Measurements from ENCODE around the gene C6orf141.

The C6orf141 gene

DNA sequence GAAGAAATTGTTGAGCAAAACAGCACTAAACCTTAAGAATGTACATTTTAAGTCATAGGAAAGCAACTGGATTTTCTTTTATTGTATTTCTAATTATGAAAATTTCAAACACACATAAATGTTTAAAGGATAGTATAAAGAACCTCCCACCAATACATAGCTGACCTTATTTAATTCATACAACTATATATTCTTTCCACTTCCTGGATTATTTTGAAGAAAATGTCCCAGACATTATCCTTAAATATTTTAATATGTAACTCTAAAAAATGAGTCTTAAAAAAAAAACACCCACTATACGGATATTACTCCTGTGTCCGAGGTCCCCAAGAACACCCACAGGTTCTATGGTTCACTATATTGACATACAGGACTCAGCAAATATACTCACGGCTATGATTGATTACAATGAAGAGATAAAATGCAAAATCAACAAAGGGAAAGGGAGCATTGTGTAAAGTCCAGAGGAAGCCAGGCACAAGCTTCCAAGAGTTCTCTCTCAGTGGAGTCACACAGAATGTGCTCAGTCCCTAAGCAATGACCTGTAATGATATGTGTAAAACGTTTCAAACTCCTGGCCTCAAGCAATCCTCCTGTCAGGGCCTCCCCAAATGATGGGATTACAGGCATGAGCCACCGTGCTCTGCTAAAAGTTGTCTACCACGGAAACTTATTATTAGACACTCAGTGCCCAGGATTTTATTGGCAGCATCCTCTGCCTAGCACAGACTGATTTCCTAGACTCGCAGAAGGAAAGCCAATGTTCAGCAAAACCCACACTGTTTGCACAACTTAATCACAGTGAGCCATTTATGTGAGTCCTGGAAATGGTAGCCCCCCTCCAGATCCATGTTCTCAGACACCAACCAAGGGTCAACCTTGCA lies 27.5 kb upstream of the C6orf141 start:
- H3K9ac ChIP-seq (ENCODE audit: low read depth, low read length) = no peak overlapping the region
- H3K4me1 ChIP-seq (ENCODE audit: control insufficient read depth, insufficient read depth, low read length) = peaks cover 12% of the 10 kb centered on the region
- H3K9me3 ChIP-seq (ENCODE audit: control insufficient read depth, insufficient read depth, low read length) = no peaks in the 10 kb centered on the region
- no peak overlapping the region for H3K27ac ChIP-seq (ENCODE audit: low read depth, low read length)
- no peaks in the 10 kb centered on the region for H3K27me3 ChIP-seq (ENCODE audit: control insufficient read depth, insufficient read depth, low read length)
- no peak overlapping the region for H3K4me3 ChIP-seq (ENCODE audit: low read depth, low read length)
- no peaks in the 10 kb centered on the region for H3K36me3 ChIP-seq (ENCODE audit: control insufficient read depth, insufficient read depth, low read length)

DNA sequence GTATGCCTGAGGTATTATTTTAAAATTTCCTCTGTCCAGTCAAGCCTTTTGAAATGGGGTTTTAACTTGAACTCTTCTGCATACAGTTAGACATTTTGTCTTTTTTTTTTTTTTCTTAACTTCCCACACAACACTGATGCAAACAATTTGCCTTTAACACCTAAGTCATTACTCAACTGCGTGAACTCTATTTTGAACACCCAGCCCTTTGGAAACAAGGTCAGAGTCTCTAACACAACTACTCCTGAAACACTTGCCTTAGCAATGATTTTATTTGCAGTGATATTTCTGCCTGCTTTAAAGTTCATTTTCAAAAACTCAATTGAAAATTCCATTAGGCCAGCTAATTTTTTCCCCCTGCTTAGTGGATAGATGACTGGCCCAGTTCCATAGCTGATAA lies 26.6 kb upstream of the C6orf141 start:
- Histone ChIP-seq H3K36me3 (ENCODE audit: control insufficient read depth, insufficient read depth, low read length) (no peaks in the 10 kb centered on the region), H3K4me1 (ENCODE audit: control insufficient read depth, insufficient read depth, low read length) (peaks cover 12% of the 10 kb centered on the region), H3K9me3 (ENCODE audit: control insufficient read depth, insufficient read depth, low read length) (no peaks in the 10 kb centered on the region), H3K27me3 (ENCODE audit: control insufficient read depth, insufficient read depth, low read length) (no peaks in the 10 kb centered on the region), H3K9ac (ENCODE audit: low read depth, low read length) (no peak overlapping the region), H3K4me3 (ENCODE audit: low read depth, low read length) (no peak overlapping the region), H3K27ac (ENCODE audit: low read depth, low read length) (no peak overlapping the region)

DNA sequence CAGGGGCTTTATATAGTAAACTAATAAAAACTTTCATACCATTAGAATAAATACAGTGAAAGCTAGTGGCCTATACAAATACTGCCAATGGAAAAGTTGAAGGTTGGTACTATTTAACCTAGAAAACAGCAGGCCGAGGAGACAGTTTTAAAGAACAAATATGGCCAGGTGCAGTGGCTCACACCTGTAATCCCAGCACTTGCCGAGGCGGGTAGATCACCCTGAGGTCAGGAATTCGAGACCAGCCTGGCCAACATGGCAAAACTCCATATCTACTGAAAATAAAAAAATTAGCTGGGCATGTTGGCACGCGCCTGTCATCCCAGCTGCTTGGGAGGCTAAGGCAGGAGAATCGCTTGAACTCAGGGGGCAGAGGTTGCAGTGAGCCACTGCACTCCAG lies 25.9 kb upstream of the C6orf141 start:
- no peak overlapping the region for H3K27ac ChIP-seq (ENCODE audit: low read depth, low read length)
- no peaks in the 10 kb centered on the region for H3K27me3 ChIP-seq (ENCODE audit: control insufficient read depth, insufficient read depth, low read length)
- no peaks in the 10 kb centered on the region for H3K36me3 ChIP-seq (ENCODE audit: control insufficient read depth, insufficient read depth, low read length)
- peaks cover 12% of the 10 kb centered on the region for H3K4me1 ChIP-seq (ENCODE audit: control insufficient read depth, insufficient read depth, low read length)
- no peak overlapping the region for H3K9ac ChIP-seq (ENCODE audit: low read depth, low read length)
- H3K9me3 ChIP-seq (ENCODE audit: control insufficient read depth, insufficient read depth, low read length) = no peaks in the 10 kb centered on the region
- H3K4me3 ChIP-seq (ENCODE audit: low read depth, low read length) = no peak overlapping the region

DNA sequence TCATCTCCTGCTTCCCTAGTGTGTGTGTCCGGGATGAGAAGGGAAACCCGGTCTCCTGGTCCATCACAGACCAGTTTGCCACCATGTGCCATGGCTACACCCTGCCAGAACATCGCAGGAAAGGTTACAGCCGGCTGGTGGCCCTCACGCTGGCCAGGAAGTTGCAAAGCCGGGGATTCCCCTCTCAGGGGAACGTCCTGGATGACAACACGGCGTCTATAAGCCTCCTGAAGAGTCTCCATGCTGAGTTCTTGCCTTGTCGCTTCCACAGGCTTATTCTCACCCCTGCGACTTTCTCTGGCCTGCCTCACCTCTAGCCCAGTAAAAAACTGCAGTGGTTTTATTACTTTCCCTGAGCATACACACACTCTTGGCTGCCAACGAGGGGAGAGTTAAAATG lies 23.9 kb upstream of the C6orf141 start:
- no peaks in the 10 kb centered on the region for H3K9me3 ChIP-seq (ENCODE audit: control insufficient read depth, insufficient read depth, low read length)
- H3K4me3 ChIP-seq (ENCODE audit: low read depth, low read length) = no peak overlapping the region
- no peaks in the 10 kb centered on the region for H3K36me3 ChIP-seq (ENCODE audit: control insufficient read depth, insufficient read depth, low read length)
- no peak overlapping the region for H3K9ac ChIP-seq (ENCODE audit: low read depth, low read length)
- H3K4me1 ChIP-seq (ENCODE audit: control insufficient read depth, insufficient read depth, low read length) = peaks cover 12% of the 10 kb centered on the region
- no peak overlapping the region for H3K27ac ChIP-seq (ENCODE audit: low read depth, low read length)
- no peaks in the 10 kb centered on the region for H3K27me3 ChIP-seq (ENCODE audit: control insufficient read depth, insufficient read depth, low read length)

DNA sequence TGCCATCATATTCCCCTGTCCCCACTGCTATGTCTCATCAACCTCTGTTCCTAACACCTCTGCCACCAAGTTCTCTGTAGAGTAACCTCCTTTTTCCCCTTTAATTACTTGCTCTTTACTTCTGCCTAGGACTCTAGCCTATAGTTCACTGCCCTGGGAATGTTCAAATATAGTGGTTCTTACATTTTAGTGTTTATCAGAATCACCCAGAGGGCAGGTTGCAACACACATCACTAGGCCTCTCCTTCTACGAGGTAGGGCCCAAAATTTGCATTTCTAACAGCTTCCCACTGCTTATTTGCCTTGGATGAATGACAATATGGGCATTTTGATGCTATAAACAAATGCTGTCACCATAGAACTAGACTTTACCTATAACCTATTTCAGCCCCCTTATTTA lies 23.1 kb upstream of the C6orf141 start:
- H3K4me1 ChIP-seq (ENCODE audit: control insufficient read depth, insufficient read depth, low read length) = peaks cover 12% of the 10 kb centered on the region
- no peak overlapping the region for H3K9ac ChIP-seq (ENCODE audit: low read depth, low read length)
- H3K4me3 ChIP-seq (ENCODE audit: low read depth, low read length) = no peak overlapping the region
- no peaks in the 10 kb centered on the region for H3K9me3 ChIP-seq (ENCODE audit: control insufficient read depth, insufficient read depth, low read length)
- H3K36me3 ChIP-seq (ENCODE audit: control insufficient read depth, insufficient read depth, low read length) = no peaks in the 10 kb centered on the region
- no peak overlapping the region for H3K27ac ChIP-seq (ENCODE audit: low read depth, low read length)
- no peaks in the 10 kb centered on the region for H3K27me3 ChIP-seq (ENCODE audit: control insufficient read depth, insufficient read depth, low read length)

DNA sequence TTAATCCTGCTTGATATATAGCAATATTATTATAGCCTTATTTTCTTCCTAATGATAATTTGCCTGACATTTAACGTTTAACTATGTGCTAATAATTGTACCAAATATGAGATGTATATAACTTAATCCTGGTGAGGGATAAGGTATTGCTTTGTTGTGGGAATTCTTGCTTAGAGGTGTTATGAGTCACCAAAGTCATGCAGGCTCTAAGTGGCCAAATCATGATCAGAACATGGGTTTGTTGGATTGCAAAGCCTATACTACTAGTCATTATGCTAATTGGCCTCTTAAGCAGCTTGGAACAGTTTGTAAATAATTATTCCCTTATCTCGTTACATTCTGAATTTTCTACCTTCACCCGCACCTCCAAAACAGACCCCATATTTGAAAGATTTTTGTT lies 21.9 kb upstream of the C6orf141 start:
- no peaks in the 10 kb centered on the region for H3K36me3 ChIP-seq (ENCODE audit: control insufficient read depth, insufficient read depth, low read length)
- H3K27ac ChIP-seq (ENCODE audit: low read depth, low read length) = no peak overlapping the region
- H3K4me3 ChIP-seq (ENCODE audit: low read depth, low read length) = no peak overlapping the region
- H3K9ac ChIP-seq (ENCODE audit: low read depth, low read length) = no peak overlapping the region
- H3K27me3 ChIP-seq (ENCODE audit: control insufficient read depth, insufficient read depth, low read length) = no peaks in the 10 kb centered on the region
- H3K9me3 ChIP-seq (ENCODE audit: control insufficient read depth, insufficient read depth, low read length) = no peaks in the 10 kb centered on the region
- peaks cover 12% of the 10 kb centered on the region for H3K4me1 ChIP-seq (ENCODE audit: control insufficient read depth, insufficient read depth, low read length)

DNA sequence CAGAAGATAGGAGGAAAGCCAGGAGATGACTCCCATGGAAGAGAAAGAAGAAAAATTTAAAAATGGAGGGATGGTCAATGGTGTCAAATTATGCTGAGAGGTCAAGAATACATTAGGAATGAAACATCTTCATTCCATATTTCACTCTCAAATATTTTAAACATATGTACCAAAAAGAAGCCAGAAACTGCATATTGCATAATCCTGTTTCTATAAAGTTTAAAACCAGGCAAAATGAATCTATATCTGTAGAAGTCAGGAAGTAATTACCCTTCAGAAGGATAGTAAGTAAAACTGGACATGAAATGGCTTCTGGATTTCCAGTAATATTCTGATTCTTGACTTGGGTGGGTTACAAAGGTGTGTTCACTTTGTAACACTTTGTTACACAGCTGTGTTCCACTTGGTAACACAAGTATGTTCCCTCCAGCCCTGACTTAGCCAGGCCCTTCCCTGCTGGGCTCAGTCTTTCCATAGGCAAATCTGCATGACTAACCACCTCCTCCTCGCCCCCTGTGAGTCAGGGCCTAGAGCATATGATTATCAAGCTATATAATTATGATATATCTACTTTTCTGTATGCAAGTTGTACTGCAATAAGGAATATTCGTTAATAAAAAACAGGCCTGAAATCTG lies 20.2 kb upstream of the C6orf141 start:
- no peaks in the 10 kb centered on the region for H3K36me3 ChIP-seq (ENCODE audit: control insufficient read depth, insufficient read depth, low read length)
- H3K4me1 ChIP-seq (ENCODE audit: control insufficient read depth, insufficient read depth, low read length) = peaks cover 12% of the 10 kb centered on the region
- H3K9me3 ChIP-seq (ENCODE audit: control insufficient read depth, insufficient read depth, low read length) = no peaks in the 10 kb centered on the region
- H3K9ac ChIP-seq (ENCODE audit: low read depth, low read length) = no peak overlapping the region
- no peak overlapping the region for H3K27ac ChIP-seq (ENCODE audit: low read depth, low read length)
- no peak overlapping the region for H3K4me3 ChIP-seq (ENCODE audit: low read depth, low read length)
- H3K27me3 ChIP-seq (ENCODE audit: control insufficient read depth, insufficient read depth, low read length) = no peaks in the 10 kb centered on the region

DNA sequence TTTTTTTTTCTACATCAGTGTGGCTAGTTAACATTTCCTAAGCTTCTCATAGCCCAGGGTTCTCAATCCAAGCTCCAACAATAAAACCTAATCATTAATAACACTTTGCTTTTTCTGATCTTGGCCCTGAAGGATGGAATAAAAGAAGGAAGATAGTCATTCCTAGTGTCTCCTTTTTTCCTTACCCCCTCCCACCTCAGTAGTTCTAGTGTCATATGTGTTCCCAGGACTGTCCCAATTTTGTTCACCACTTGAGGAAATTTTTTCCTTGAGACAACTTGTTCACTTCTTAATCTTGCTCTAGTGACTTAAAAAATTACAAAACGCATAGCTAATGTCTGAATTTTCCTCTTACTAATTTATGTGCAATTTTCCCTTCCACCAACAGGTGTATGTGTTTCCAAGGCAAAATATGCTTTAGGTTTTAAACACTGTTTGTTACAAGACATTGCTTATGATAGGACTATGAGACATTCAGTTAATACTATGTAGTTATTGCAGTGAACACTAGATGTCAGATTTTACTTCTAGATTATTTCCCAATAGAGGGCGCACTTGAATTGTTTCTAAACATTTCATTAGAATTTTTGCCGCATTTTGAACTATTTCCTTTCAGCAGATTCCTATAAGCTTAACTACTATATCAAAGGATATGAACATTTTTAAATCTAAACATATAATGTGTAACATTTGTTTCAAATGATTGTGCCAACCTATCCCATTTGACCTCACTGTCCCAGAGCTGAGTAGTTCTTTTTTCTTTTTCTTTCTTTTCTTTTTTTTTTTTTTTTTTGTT lies 18.5 kb upstream of the C6orf141 start:
- H3K9me3 ChIP-seq (ENCODE audit: control insufficient read depth, insufficient read depth, low read length) = no peaks in the 10 kb centered on the region
- H3K27ac ChIP-seq (ENCODE audit: low read depth, low read length) = no peak overlapping the region
- H3K27me3 ChIP-seq (ENCODE audit: control insufficient read depth, insufficient read depth, low read length) = no peaks in the 10 kb centered on the region
- no peaks in the 10 kb centered on the region for H3K36me3 ChIP-seq (ENCODE audit: control insufficient read depth, insufficient read depth, low read length)
- peaks cover 8% of the 10 kb centered on the region for H3K4me1 ChIP-seq (ENCODE audit: control insufficient read depth, insufficient read depth, low read length)
- H3K4me3 ChIP-seq (ENCODE audit: low read depth, low read length) = no peak overlapping the region
- H3K9ac ChIP-seq (ENCODE audit: low read depth, low read length) = no peak overlapping the region

DNA sequence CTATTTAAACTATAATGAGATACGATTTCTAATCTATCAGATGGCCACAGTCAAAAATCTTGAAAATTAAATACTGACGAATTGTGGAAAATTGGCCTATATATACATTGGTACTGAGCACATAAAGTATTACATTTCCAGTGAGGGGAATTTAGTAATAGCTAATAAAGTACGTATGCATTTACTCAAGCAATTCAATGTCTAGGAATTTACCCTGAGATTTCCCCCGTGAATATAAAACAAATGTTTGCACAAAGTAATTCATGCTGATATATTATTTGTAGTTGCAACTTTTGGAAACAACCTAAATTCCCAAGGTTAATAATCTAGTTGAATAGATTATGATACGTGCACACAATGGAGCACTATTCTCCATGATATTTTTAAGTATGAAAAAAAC lies 14.7 kb upstream of the C6orf141 start:
- Histone ChIP-seq H3K27ac (ENCODE audit: low read depth, low read length) (no peak overlapping the region), H3K9ac (ENCODE audit: low read depth, low read length) (no peak overlapping the region), H3K36me3 (ENCODE audit: control insufficient read depth, insufficient read depth, low read length) (no peaks in the 10 kb centered on the region), H3K27me3 (ENCODE audit: control insufficient read depth, insufficient read depth, low read length) (no peaks in the 10 kb centered on the region), H3K4me1 (ENCODE audit: control insufficient read depth, insufficient read depth, low read length) (no peaks in the 10 kb centered on the region; the same call in 1 of the 2 replicates), H3K9me3 (ENCODE audit: control insufficient read depth, insufficient read depth, low read length) (no peaks in the 10 kb centered on the region), H3K4me3 (ENCODE audit: low read depth, low read length) (no peak overlapping the region)

DNA sequence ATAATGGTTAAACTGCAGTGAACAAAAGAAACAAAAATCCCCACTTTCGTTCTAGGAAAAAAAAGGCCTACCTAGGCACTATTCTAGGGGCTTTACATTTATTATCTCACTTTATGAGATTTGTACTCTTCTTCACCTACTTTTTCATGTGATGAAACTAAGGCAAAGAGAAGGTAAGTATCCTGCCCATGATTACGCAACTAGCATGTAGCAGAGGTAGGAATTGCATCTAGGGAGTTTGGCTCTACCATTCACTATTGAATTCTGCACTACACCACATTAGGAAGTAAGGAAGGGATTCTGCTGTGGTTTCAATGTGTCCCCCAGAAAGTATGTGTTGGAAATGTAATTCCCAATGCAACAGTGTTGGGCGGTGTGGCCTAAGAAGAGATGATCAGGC lies 11.4 kb upstream of the C6orf141 start:
- Histone ChIP-seq H3K27me3 (ENCODE audit: control insufficient read depth, insufficient read depth, low read length) (no peaks in the 10 kb centered on the region), H3K9me3 (ENCODE audit: control insufficient read depth, insufficient read depth, low read length) (no peaks in the 10 kb centered on the region), H3K36me3 (ENCODE audit: control insufficient read depth, insufficient read depth, low read length) (no peaks in the 10 kb centered on the region), H3K27ac (ENCODE audit: low read depth, low read length) (no peak overlapping the region), H3K9ac (ENCODE audit: low read depth, low read length) (no peak overlapping the region), H3K4me1 (ENCODE audit: control insufficient read depth, insufficient read depth, low read length) (peaks cover 7% of the 10 kb centered on the region; the same call in 1 of the 2 replicates), H3K4me3 (ENCODE audit: low read depth, low read length) (no peak overlapping the region)

DNA sequence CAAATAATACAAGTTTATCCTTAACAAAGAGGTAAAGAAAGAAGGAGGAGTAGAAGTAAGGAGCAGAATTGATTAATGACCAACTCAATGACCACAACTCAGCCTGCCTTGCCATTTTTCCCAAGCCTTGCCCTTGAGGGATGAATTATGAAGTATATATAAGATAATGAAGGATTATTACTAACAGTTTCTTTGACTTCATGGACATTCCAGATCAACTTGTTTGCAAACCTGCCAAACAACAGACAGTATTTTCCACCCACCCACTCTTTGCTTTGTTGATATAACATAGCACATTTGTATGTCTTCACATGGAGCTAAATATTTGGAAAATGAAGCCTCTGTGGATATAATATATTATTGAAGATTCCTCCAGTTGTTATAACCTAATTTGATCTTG lies 9.9 kb upstream of the C6orf141 start:
- Histone ChIP-seq H3K4me1 (ENCODE audit: control insufficient read depth, insufficient read depth, low read length) (peaks cover 7% of the 10 kb centered on the region; the same call in 1 of the 2 replicates), H3K27me3 (ENCODE audit: control insufficient read depth, insufficient read depth, low read length) (no peaks in the 10 kb centered on the region), H3K4me3 (ENCODE audit: low read depth, low read length) (no peak overlapping the region), H3K27ac (ENCODE audit: low read depth, low read length) (no peak overlapping the region), H3K9ac (ENCODE audit: low read depth, low read length) (no peak overlapping the region), H3K36me3 (ENCODE audit: control insufficient read depth, insufficient read depth, low read length) (no peaks in the 10 kb centered on the region), H3K9me3 (ENCODE audit: control insufficient read depth, insufficient read depth, low read length) (no peaks in the 10 kb centered on the region)

Data from HUES48 (cell line).